HG03095 (cell line): ENCODE results near the gene AFF4.
"Not testable (repeated sequence)": the region's sequence is repeated elsewhere in the genome, so short reads cannot be mapped to it uniquely, and the experiment has no call there.

ENCODE experiments used
- ATAC-seq: cut with Tn5 transposase; IDR thresholded peaks from one replicate; pipeline ENCODE4 v1.9.1; 2021; ENCODE audit warnings: moderate library complexity; ENCODE audit not compliant: unreplicated experiment

The AFF4 gene, protein sequence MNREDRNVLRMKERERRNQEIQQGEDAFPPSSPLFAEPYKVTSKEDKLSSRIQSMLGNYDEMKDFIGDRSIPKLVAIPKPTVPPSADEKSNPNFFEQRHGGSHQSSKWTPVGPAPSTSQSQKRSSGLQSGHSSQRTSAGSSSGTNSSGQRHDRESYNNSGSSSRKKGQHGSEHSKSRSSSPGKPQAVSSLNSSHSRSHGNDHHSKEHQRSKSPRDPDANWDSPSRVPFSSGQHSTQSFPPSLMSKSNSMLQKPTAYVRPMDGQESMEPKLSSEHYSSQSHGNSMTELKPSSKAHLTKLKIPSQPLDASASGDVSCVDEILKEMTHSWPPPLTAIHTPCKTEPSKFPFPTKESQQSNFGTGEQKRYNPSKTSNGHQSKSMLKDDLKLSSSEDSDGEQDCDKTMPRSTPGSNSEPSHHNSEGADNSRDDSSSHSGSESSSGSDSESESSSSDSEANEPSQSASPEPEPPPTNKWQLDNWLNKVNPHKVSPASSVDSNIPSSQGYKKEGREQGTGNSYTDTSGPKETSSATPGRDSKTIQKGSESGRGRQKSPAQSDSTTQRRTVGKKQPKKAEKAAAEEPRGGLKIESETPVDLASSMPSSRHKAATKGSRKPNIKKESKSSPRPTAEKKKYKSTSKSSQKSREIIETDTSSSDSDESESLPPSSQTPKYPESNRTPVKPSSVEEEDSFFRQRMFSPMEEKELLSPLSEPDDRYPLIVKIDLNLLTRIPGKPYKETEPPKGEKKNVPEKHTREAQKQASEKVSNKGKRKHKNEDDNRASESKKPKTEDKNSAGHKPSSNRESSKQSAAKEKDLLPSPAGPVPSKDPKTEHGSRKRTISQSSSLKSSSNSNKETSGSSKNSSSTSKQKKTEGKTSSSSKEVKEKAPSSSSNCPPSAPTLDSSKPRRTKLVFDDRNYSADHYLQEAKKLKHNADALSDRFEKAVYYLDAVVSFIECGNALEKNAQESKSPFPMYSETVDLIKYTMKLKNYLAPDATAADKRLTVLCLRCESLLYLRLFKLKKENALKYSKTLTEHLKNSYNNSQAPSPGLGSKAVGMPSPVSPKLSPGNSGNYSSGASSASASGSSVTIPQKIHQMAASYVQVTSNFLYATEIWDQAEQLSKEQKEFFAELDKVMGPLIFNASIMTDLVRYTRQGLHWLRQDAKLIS

DNA sequence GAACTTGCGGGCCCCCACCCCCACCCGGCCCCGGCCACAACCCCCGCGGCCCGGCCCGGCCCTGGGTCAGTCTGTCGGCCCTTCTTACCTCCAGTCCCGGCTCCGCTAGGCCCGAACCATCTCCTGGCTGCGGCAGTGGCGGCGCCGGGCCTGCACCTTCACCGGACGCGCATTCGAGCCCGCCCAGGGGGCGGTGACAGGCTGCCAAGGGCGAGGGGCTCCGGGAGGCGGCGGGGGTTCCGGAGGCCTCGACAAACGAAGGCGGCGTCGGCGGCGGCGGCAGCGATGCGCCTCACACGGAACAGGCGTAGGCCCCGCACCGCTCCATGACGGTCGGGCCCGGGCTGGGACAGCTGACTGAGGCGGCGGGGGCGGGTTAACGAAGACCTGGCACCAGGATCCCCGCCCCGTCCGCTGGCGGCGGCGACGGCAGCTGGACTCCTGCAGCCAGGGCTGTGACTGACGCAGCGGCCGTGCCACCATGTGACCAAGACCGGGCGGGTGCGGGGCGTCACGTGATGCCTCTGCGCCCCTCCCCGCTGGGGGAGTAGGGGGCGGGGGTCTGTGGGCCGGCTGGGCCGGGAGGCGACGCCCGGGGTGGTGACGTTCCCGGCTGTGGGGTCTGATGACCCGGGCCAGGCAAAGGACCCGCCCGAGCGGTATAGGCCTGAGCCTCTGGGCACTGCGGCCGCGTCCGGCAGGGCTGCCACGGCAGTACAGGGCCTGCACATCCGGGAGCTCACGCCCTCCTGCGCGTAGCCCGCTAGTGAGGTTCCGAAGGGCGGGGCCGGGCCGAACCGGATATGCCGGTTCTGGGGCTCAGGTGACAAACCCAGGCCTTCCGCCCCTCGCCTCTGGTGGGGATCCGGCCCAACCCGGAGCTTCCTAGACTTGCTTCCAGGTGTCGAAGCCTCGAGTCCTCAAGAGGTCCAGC lies at the start of gene AFF4:
TSS of gene AFF4 (minus strand) at position 464 of the 934 bp plus-strand sequence. CDS start 26,445 bp downstream, outside the sequence.
- peak; percentile 93 for ATAC-seq

GRCh38 chr5:133008455-133008854 lies 45.0 kb upstream of the AFF4 start:
- ATAC-seq = not testable (repeated sequence)

- no peak for ATAC-seq
Measured at GRCh38 chr5:133006653-133007052, 43.2 kb upstream of the AFF4 start.

DNA sequence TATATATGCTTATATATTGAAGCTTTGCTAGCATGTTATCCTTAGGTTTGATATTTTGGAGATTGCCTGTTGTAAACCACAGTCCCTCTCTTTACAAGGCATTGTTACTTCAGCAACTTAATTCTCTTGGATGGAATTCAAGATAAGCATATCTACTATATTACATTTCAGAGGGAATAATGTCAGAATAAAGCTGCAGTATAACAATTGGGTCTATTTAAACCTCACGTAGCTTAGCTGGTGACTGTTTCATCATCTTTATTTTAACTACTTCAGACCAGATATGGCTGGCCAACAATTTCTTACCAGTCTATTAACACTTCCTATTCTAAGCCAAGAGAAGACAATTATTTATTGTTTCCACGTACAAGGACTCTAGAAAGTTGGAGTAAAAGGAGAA lies 35.8 kb upstream of the AFF4 start:
- ATAC-seq = no peak

DNA sequence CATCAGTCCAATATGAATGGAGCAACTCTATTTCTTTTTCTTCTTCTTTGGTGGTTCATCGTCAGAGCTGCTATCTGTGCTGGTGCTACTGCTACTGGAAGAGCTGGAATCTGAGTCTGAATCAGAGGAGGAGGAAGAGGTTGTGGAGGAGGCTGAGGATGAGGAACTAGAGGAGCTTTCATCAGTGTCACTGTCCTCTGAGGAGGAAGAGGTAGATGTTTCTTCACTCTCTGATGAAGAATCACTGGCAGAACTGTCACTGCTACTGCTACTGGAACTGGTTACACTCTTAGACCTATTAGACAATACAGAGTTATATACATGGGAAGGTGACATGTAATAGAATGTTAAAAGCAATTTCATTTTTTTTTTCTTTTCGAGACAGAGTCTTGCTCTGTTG lies 35.1 kb upstream of the AFF4 start:
- ATAC-seq = no peak

DNA sequence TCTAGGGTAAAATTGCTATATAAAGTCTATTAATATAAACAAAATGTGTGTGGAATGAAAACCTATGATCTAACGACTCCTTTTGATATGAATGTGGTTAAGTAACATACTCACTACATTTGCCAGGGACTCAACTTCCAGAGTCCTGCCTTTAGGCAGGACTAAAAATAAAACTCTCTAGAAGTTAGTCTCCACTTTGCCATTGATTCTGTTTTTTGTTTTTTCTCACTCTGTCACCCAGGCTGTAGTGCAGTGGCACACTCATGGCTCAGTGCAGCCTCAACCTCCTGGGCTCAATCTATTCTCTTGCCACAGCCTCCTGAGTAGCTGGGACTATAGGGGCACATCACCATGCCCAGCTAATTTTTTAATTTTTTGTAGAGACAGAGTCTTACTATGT lies 32.9 kb upstream of the AFF4 start:
- ATAC-seq = no peak

DNA sequence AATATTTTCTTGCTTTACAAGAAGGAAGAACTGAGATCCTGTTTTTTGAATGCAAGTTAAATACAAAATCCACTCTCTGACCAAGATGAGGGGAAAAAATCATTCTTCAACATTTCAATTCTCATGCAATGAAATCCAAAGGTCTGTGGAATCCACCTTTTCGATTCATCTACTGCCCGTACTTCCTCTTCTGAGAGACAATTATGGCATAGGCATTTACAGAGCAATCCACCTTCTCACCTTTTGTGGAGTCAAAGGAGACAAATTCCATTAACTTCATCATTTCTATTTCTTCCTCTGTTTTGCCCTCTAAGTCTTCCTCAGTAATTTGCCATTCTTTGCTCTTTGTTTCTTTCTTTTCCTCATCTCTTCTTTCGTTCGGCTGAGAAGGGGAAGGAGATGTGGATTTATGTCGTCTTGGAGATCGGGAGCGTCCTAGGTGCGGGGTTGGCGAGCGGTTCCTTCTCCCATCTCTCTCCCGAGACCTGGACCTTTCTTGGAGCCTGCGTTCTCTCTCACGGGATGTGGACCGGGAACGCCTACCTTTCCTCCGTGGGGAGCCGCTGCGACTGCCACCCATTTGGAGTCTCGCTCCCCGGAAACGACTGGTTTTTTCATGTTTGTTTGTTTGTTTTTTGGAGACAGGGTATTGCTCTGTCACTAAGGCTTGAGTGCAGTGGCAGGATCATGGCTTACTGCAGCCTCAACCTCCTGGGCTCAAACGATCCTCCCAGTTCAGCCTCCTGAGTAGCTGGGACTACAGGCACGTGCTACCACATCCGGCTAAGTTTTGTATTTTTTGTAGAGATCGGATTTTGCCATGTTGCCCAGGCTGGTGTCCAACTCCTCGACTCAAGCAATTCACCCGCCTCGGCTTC lies 24.3 kb upstream of the AFF4 start:
- ATAC-seq = no peak

DNA sequence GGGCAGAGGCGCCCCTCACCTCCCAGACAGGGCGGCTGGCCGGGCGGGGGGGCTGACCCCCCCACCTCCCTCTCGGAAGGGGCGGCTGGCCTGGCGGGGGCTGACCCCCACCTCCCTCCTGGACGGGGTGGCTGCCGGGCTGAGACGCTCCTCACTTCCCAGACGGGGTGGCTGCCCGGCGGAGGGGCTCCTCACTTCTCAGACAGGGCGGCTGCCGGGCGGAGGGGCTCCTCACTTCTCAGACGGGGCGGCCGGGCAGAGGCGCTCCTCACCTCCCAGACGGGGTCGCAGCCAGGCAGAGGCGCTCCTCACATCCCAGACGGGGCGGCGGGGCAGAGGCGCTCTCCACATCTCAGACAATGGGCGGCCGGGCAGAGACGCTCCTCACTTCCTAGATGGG lies 19.5 kb upstream of the AFF4 start:
- not testable (repeated sequence) for ATAC-seq

DNA sequence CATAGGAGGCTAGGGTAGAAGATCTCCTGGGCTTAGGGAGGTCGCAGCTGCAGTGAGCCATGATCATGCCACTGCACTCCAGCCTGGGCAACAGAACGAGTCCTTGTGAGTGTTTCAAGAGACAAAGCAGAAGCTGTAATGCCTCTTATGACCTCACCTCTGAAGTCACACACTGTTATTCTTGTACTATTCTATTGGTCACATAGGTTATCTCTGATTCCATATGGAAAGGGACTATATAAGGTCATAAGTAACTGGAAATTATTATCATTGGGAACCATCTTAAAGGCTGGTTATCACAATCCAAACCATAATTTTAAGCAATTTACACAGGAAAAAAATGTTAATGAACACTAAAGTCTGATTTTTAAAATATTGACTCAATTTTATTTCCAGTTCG lies 17.9 kb upstream of the AFF4 start:
- ATAC-seq = no peak

DNA sequence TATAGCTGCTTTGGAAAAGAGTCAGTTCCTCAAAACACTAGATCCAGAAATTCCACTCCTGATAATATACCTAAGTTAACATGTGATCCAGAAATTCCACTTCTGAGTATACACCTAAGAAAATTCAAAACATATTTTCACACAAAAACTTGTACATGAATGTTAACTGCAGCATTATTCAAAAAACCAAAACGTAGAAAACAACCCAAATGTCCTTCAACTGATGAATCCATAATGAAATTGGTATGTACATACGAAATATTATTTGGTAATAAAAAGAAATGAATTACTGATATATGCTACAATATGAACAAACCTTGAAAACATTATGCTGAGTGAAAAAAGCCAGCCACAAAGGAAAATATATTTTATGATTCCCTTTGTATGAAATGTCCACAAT lies 16.5 kb upstream of the AFF4 start:
- ATAC-seq = no peak

DNA sequence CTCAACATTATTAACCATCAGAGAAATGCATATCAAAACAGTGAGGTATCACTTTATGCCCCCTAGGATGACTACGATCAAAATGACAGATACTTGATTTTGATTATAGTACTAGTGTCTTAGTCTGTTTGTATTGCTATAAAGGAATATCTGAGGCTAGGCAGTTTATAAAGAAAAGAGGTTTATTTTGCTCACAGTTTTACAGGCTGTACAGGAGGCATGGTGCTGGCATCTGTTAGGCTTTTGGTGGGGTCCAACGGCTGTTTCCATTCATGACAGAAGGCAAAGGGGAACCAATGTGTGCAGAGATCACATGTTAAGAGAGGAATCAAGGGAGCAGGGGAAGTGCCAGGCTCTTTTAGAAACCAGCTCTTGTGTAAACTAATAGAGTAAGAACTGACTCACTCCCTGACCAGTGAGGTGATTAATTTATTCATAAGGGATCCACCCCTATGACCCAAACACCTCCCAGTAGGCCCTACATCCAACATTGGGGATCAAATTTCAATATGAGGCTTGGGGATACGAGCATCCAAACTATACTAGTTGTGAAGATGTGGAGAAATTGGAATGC lies 16.0 kb upstream of the AFF4 start:
- no peak for ATAC-seq

DNA sequence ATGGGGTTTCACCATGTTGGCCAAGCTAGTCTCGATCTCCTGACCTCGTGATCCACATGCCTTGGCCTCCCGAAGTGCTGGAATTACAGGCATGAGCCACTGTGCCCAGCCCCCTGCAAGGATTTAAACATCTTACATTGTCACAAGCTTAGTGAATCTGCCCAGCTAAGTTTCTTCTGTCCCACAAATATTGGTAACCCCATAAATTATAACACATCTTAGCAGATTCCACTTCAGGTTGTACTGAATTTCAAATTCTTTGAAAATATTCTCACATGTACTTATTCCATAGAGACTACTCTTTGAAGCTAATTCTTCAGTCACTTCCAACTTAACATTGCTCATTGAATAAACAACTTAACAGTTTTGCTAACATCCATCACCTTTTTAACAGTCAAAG lies 13.4 kb upstream of the AFF4 start:
- ATAC-seq = no peak

GRCh38 chr5:132972436-132972828 lies 9.0 kb upstream of the AFF4 start:
- ATAC-seq = not testable (repeated sequence)

DNA sequence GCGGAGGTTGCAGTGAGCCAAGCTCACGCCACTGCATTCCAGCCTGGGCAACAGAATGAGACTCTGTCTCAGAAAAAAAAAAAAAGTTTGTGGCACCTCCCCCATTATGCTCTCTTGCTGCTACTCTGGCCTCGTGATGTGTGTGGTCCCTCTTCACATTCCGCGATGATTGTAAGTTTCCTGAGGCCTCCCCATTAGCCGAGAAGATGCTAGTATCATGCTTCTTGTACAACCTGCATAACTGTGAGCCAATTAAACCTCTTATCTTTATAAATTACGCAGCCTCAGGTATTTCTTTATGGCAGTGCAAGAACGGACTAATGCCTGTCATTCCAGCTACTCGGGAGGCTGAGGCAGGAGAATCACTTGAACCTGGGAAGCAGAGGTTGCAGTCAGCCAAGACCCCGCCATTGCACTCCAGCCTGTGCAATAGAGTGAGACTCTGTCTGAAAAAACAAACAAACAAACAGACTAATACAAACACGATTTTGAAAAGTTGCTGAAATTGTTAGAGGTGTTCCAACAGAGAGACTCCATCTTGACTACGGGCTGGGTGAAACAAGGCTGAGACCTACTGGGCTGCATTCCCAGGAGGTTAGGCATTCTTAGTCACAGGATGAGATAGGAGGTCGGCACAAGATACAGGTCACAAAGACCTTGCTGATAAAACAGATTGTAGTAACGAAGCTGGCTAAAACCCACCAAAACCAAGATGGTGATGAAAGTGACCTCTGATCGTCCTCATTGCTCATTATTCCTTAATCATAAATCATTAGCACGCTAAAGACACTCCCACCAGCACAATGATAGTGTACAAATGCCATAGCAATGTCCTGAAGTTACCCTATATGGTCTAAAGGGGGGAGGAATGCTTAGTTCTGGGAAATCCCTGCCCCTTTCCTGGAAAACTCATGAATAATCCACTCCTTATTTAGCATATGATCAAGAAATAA lies 8.3 kb upstream of the AFF4 start:
- ATAC-seq = no peak

- ATAC-seq = no peak
Measured at GRCh38 chr5:132965120-132965519, 1.7 kb upstream of the AFF4 start.

GRCh38 chr5:132962429-132963021 lies 909 bp downstream of the AFF4 start:
- ATAC-seq = no peak

- no peak for ATAC-seq
Measured at GRCh38 chr5:132961887-132962286, 1.5 kb downstream of the AFF4 start.
